ENCODE measurements around the gene PTPRR. TPM values are rescaled to one million over a fixed set of nuclear protein-coding genes. Genes with fewer than 3 reads are reported as not detected.

PTPRR gene
- total RNA-seq, 1 experiment from 2014 or later = 0.46 TPM

DNA sequence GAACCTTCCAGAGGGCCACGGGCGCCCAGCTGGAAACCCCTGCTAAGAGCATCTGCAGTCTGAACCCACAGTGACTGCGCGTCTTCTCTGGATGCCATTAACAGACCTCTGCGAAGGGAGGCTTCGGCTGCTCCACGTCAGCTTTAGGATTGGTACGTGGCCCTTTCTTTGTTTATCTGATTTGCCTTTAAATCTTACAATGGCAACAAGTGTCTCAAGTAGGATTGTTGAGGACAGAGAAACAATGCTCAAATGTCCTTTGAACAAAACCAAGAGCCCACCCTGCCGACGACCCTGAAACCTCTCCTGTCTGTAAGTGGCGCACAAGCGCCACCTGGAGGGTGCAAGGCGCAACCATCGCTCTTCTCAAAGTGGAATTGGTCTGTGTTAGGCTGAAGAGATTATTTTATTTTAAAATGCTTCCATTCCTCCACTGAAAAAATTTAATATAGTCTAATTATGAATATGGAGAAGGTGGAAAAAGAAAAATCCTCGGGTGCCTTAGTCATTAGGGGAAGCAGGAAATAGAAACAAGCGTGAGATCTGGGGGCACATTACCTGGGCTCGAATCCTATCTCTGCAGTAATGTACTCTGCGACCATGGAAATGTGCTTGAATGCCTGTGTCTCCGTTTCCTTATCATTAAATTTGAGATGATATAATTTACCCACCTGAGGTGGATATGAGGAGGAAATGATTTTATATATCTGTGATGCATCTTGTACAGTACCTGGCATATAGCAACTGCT lies 200.7 kb downstream of the PTPRR start:
- POLR2A ChIA-PET = no interaction called here
- Mint-ChIP-seq H3K4me1 (peaks cover 70% of the 10 kb centered on the region), H3K27me3 (ENCODE audit: low read depth) (no peaks in the 10 kb centered on the region), H3K27ac (peak overlapping the region; percentile 84), H3K4me3 (peak overlapping the region; percentile 48), H3K9me3 (peaks cover 10% of the 10 kb centered on the region), H3K36me3 (peaks cover 2% of the 10 kb centered on the region; the same call in 1 of the 2 replicates)
- DNase-seq (ENCODE audit: low spot score) = peak; percentile 67
- no peak for TF ChIP-seq RORB (CRISPR knock-in tag; IDR thresholded peaks at IDR 0.05)
- TF ChIP-seq, protein P1, sequence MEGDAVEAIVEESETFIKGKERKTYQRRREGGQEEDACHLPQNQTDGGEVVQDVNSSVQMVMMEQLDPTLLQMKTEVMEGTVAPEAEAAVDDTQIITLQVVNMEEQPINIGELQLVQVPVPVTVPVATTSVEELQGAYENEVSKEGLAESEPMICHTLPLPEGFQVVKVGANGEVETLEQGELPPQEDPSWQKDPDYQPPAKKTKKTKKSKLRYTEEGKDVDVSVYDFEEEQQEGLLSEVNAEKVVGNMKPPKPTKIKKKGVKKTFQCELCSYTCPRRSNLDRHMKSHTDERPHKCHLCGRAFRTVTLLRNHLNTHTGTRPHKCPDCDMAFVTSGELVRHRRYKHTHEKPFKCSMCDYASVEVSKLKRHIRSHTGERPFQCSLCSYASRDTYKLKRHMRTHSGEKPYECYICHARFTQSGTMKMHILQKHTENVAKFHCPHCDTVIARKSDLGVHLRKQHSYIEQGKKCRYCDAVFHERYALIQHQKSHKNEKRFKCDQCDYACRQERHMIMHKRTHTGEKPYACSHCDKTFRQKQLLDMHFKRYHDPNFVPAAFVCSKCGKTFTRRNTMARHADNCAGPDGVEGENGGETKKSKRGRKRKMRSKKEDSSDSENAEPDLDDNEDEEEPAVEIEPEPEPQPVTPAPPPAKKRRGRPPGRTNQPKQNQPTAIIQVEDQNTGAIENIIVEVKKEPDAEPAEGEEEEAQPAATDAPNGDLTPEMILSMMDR (IDR thresholded peaks at IDR 0.05) = peak; percentile 90
- peak; percentile 75 for ATAC-seq
- CTCF ChIA-PET = interaction anchor here (0.6 to 1.4 kb wide), 11 partner anchors 11 to 839 kb away, joined by 3 to 12 read pairs (median 3); no protein-coding TSS in a partner anchor

DNA sequence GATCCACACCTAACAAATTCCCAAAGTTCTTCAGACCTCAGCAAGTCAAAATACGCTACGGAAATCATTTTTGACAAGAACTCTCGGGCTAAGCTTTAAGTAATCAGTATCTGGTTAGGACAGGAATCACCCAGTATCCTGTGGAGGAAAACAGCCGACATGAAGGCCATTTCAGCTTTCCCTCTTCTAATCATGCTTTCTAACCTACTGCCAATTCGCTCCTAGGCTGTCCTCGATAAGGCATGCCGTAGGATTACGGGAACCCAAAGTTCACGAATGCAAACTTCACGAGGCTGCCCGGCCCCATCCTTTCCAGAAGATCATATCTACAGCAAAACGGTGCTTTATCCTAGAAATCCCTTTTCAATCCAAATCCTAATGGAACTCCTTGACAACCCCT lies 201.5 kb downstream of the PTPRR start:
- H3K4me1 Mint-ChIP-seq = peaks cover 71% of the 10 kb centered on the region
- H3K27ac Mint-ChIP-seq = peak overlapping the region; percentile 86
- no peak for DNase-seq (ENCODE audit: low spot score)
- H3K27me3 Mint-ChIP-seq (ENCODE audit: low read depth) = no peaks in the 10 kb centered on the region
- peaks cover 10% of the 10 kb centered on the region for H3K9me3 Mint-ChIP-seq
- ATAC-seq = no peak
- H3K4me3 Mint-ChIP-seq = no peak overlapping the region
- ChIA-PET CTCF (interaction anchor here (0.6 to 1.3 kb wide), 11 partner anchors 11 to 839 kb away, joined by 3 to 12 read pairs (median 3); no protein-coding TSS in a partner anchor), POLR2A (no interaction called here)
- peaks cover 2% of the 10 kb centered on the region; the same call in 1 of the 2 replicates for H3K36me3 Mint-ChIP-seq
- no peak for TF ChIP-seq ATF3 (CRISPR knock-in tag; conservative IDR thresholded peaks at IDR 0.05)
- no peak for TF ChIP-seq ZNF219 (CRISPR knock-in tag; IDR thresholded peaks at IDR 0.05; ENCODE audit: borderline replicate concordance)
- no peak for TF ChIP-seq NR2C2 (CRISPR knock-in tag; IDR thresholded peaks at IDR 0.05)
- no peak for TF ChIP-seq E2F1 (CRISPR knock-in tag; IDR thresholded peaks at IDR 0.05)
- TF ChIP-seq ZNF425 (CRISPR knock-in tag; conservative IDR thresholded peaks at IDR 0.05) = no peak
- no peak for TF ChIP-seq ATF6 (CRISPR knock-in tag; IDR thresholded peaks at IDR 0.05)
- TF ChIP-seq, protein P1 (IDR thresholded peaks at IDR 0.05) = no peak
- TF ChIP-seq KAT7 (CRISPR knock-in tag; IDR thresholded peaks at IDR 0.05; ENCODE audit: borderline replicate concordance) = no peak
- no peak for TF ChIP-seq HMGXB4 (CRISPR knock-in tag; IDR thresholded peaks at IDR 0.05)
- no peak for TF ChIP-seq MLX (CRISPR knock-in tag; IDR thresholded peaks at IDR 0.05)
- no peak for TF ChIP-seq HMGA2 (CRISPR knock-in tag; IDR thresholded peaks at IDR 0.05)
- no peak for TF ChIP-seq SMAD3 (CRISPR knock-in tag; IDR thresholded peaks at IDR 0.05; ENCODE audit: borderline replicate concordance)
- TF ChIP-seq, protein P2, sequence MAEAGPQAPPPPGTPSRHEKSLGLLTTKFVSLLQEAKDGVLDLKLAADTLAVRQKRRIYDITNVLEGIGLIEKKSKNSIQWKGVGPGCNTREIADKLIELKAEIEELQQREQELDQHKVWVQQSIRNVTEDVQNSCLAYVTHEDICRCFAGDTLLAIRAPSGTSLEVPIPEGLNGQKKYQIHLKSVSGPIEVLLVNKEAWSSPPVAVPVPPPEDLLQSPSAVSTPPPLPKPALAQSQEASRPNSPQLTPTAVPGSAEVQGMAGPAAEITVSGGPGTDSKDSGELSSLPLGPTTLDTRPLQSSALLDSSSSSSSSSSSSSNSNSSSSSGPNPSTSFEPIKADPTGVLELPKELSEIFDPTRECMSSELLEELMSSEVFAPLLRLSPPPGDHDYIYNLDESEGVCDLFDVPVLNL (CRISPR knock-in tag; IDR thresholded peaks at IDR 0.05; ENCODE audit: borderline replicate concordance, low read depth) = no peak
- TF ChIP-seq FOXP4 (CRISPR knock-in tag; IDR thresholded peaks at IDR 0.05) = no peak

Data from WTC11 (cell line).